ENCODE data around the gene NTM. TPM values are rescaled to one million over a fixed set of nuclear protein-coding genes. Genes with fewer than 3 reads are reported as not detected.

Gene NTM
- total RNA-seq, 1 donor from 2014 or later: 92.1 TPM

DNA sequence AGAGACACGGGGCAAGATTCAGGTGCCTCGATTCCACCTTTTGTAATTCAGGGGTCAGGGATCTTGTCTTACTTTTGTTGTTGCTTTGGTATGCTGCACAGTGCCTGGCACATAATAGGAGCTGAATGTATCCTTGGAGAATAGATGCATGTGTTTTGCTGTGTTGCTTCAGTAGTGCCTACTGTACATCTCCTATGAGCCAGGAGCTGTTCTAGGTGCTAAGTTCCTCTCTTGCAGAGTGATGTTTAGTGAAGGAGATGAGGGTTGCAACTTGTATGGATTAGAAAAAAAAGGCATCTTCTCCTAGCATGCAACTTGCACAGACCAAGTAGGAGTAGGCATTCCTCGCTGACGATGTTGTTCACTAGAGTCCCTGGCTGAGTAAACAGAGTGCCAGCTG lies 555.4 kb downstream of the NTM start:
- TF ChIP-seq, protein P1, sequence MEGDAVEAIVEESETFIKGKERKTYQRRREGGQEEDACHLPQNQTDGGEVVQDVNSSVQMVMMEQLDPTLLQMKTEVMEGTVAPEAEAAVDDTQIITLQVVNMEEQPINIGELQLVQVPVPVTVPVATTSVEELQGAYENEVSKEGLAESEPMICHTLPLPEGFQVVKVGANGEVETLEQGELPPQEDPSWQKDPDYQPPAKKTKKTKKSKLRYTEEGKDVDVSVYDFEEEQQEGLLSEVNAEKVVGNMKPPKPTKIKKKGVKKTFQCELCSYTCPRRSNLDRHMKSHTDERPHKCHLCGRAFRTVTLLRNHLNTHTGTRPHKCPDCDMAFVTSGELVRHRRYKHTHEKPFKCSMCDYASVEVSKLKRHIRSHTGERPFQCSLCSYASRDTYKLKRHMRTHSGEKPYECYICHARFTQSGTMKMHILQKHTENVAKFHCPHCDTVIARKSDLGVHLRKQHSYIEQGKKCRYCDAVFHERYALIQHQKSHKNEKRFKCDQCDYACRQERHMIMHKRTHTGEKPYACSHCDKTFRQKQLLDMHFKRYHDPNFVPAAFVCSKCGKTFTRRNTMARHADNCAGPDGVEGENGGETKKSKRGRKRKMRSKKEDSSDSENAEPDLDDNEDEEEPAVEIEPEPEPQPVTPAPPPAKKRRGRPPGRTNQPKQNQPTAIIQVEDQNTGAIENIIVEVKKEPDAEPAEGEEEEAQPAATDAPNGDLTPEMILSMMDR (IDR thresholded peaks at IDR 0.05): no peak
- Mint-ChIP-seq H3K9me3 (ENCODE audit: low read depth) (no peaks in the 10 kb centered on the region), H3K4me3 (ENCODE audit: unreplicated experiment) (no peak overlapping the region), H3K36me3 (ENCODE audit: low read depth) (peaks cover 8% of the 10 kb centered on the region), H3K27ac (ENCODE audit: unreplicated experiment) (peak overlapping the region; percentile 97), H3K27me3 (ENCODE audit: low read depth) (no peaks in the 10 kb centered on the region), H3K4me1 (ENCODE audit: low read depth) (peaks cover 48% of the 10 kb centered on the region)
- no peak for DNase-seq (ENCODE audit: low spot score)

DNA sequence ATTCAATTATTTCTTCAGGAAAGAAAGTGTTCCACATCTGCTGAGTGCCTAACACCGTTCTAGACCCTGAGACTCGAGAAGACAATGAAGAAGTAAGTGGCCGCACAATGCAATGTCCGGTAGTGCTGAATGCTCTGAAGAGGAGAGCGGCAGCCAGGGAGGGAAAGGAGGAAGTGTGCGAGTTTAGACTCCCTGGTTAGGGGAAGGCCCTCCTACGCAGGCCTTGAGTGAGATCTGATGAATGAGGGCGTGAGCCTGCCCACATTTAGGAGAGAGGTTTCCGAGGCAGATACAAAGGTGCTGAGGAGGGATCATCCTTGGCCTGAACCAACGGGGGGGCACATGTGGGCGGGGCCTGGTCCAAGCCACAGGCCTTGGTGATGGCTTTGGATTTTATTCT lies 558.6 kb downstream of the NTM start:
- TF ChIP-seq, protein P1 (IDR thresholded peaks at IDR 0.05): no peak
- Mint-ChIP-seq H3K27me3 (ENCODE audit: low read depth) (no peaks in the 10 kb centered on the region), H3K36me3 (ENCODE audit: low read depth) (peaks cover 5% of the 10 kb centered on the region), H3K27ac (ENCODE audit: unreplicated experiment) (no peak overlapping the region), H3K4me1 (ENCODE audit: low read depth) (peaks cover 28% of the 10 kb centered on the region), H3K4me3 (ENCODE audit: unreplicated experiment) (no peak overlapping the region), H3K9me3 (ENCODE audit: low read depth) (no peaks in the 10 kb centered on the region)
- no peak for DNase-seq (ENCODE audit: low spot score)

DNA sequence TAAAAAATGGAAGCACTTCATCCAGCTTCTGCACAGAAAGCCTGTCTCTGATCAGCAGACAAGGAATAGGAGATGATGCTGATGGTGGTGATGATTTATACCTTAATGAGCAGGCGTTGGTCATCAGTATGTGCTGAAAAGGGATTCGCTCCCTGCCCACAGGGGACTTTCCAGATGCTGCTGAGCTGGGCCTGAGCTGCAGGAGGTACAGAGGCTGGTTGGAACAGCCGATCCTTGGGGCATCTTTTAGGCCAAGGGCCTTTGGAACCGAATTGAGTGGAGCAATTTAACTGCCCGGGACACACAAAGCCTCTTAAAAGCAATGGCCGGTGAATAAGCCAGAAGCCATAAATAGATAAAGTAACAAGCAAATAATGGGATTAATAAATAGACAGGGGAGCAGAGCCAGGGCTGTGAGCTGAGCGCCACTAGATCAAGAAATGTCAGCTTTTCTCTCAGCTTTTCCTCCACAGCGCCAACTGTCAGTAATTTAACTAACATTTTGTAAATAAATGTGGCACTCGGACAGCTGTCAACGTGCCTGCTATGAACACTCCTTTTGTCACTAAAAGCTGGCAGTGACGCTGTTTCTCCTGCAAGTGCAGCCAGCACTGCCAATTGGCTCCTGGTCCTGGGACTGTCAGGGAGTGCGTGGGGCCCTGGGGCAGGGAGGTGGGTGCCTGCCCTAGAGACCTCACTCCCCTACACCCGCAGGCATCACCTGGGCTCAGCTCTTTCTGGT lies 562.3 kb downstream of the NTM start:
- peaks cover 2% of the 10 kb centered on the region for H3K36me3 Mint-ChIP-seq (ENCODE audit: low read depth)
- DNase-seq (ENCODE audit: low spot score): no peak
- no peak overlapping the region for H3K27ac Mint-ChIP-seq (ENCODE audit: unreplicated experiment)
- H3K9me3 Mint-ChIP-seq (ENCODE audit: low read depth): no peaks in the 10 kb centered on the region
- no peak overlapping the region for H3K4me3 Mint-ChIP-seq (ENCODE audit: unreplicated experiment)
- H3K4me1 Mint-ChIP-seq (ENCODE audit: low read depth): peaks cover 4% of the 10 kb centered on the region
- TF ChIP-seq, protein P1 (IDR thresholded peaks at IDR 0.05): no peak
- H3K27me3 Mint-ChIP-seq (ENCODE audit: low read depth): no peaks in the 10 kb centered on the region

DNA sequence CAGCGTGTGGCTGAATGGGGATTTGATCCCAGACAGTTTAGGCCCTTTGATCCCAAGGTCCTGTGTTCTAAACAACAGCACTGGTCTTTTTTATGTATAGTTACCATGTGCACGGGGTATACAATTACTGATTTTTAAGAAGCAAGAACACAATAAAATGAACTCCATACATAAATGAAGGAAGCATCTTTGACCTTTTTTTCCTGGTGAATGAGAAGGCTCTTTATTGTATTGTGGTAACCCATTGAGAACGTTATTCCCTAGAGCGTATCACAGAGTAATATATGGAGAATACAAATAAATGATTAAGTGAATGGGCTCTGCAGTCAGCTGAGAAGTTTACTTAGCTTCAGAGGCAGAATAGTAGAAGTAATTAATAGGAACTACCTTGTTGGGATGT lies 563.6 kb downstream of the NTM start:
- Mint-ChIP-seq H3K27ac (ENCODE audit: unreplicated experiment) (no peak overlapping the region), H3K4me3 (ENCODE audit: unreplicated experiment) (no peak overlapping the region), H3K27me3 (ENCODE audit: low read depth) (no peaks in the 10 kb centered on the region), H3K4me1 (ENCODE audit: low read depth) (peaks cover 12% of the 10 kb centered on the region), H3K9me3 (ENCODE audit: low read depth) (no peaks in the 10 kb centered on the region), H3K36me3 (ENCODE audit: low read depth) (peaks cover under 1% of the 10 kb centered on the region)
- TF ChIP-seq, protein P1 (IDR thresholded peaks at IDR 0.05): no peak
- no peak for DNase-seq (ENCODE audit: low spot score)

DNA sequence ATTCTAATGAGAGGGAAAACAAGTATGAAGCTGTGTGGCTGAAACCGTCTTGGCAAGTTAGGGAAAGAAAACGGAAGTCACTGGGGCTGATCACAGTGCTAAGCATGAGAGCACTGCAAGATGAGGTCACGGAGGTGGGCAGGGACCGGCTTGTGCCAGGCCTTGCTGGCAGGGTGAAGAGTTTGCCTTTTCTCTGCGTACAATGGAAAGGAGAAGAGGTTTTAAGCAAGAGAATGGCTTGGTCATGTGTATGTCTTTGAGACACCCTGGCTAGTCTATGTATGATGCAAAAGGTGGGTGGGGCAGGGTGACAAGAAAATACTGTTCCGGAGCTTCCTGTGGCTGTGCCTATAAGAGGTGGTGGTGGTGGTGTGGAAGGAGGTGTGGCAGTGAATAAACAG lies 567.9 kb downstream of the NTM start:
- H3K4me1 Mint-ChIP-seq (ENCODE audit: low read depth): peaks cover 19% of the 10 kb centered on the region
- DNase-seq (ENCODE audit: low spot score): no peak
- H3K4me3 Mint-ChIP-seq (ENCODE audit: unreplicated experiment): no peak overlapping the region
- TF ChIP-seq, protein P1 (IDR thresholded peaks at IDR 0.05): no peak
- H3K9me3 Mint-ChIP-seq (ENCODE audit: low read depth): no peaks in the 10 kb centered on the region
- no peaks in the 10 kb centered on the region for H3K27me3 Mint-ChIP-seq (ENCODE audit: low read depth)
- H3K36me3 Mint-ChIP-seq (ENCODE audit: low read depth): no peaks in the 10 kb centered on the region
- no peak overlapping the region for H3K27ac Mint-ChIP-seq (ENCODE audit: unreplicated experiment)
